Gastroesophageal sphincter (tissue), 4 donors: ENCODE data around the gene NTN3. TPM values are rescaled to one million over a fixed set of nuclear protein-coding genes. Genes with fewer than 3 reads are reported as not detected.
A peak's percentile ranks its signal among the peaks of the same experiment; 100 is the strongest.

Source experiments
- ATAC-seq: fragments of 150-250 bp; one replicate; pipeline ENCODE4 v1.9.1; 2016; ENCODE audit warnings: mild to moderate bottlenecking, moderate library complexity
- H3K27ac ChIP-seq, 4 donors: fragments of 200-600 bp; sonication (generic) in 3 of 4; 1 replicate in 3 of 4; 2 replicates in 1 of 4; pipeline ENCODE4 v1.5.1; 2016 to 2019
- H3K27me3 ChIP-seq: fragments of 200-600 bp; sonication (generic); one replicate; pipeline ENCODE4 v1.5.1; 2019
- H3K36me3 ChIP-seq, 2 donors: fragments of 200-600 bp; sonication (generic); one replicate each; pipeline ENCODE4 v1.5.1; 2019; ENCODE audit warnings: control low read depth in 1 of 2
- H3K4me1 ChIP-seq, 3 donors: fragments of 200-600 bp; sonication (generic); 1 replicate in 2 of 3; 2 replicates in 1 of 3; pipeline ENCODE4 v1.5.1; 2016 to 2019; ENCODE audit warnings: control low read depth in 2 of 3
- H3K4me3 ChIP-seq, 2 donors: fragments of 200-600 bp; sonication (generic); one replicate each; pipeline ENCODE4 v1.5.1; 2019; ENCODE audit warnings: mild to moderate bottlenecking in 1 of 2, moderate library complexity in 1 of 2
- H3K9me3 ChIP-seq, 3 donors: fragments of 200-600 bp; sonication (generic); one replicate each; pipeline ENCODE4 v1.5.1; 2017 to 2019; ENCODE audit warnings: control low read depth in 2 of 3
- EP300 ChIP-seq: sonication (generic); formaldehyde crosslinking; IDR thresholded peaks from one replicate; pipeline ENCODE4 v1.6.1; 2017; ENCODE audit warnings: antibody characterized with exemption, mild to moderate bottlenecking
- POLR2A ChIP-seq, 2 donors: fragments of 450-650 bp; IDR thresholded peaks; one replicate each; pipeline ENCODE4 v1.6.1; 2017; ENCODE audit warnings: antibody characterized with exemption in 2 of 2, mild to moderate bottlenecking in 2 of 2, moderate library complexity in 1 of 2
- POLR2AphosphoS5 ChIP-seq: sonication (generic); formaldehyde crosslinking; IDR thresholded peaks from one replicate; pipeline ENCODE4 v1.6.1; 2017; ENCODE audit warnings: antibody characterized with exemption
- WGBS, 2 donors: methylation state at CpG; one replicate each; pipeline ENCODE4 v1.1.5; 2018; ENCODE audit warnings: low coverage in 1 of 2; 5-methylcytosine and 5-hydroxymethylcytosine counted together
- total RNA-seq, 4 donors: library from RNA; depleted of rRNA; stranded (reverse); fragments of >200 nt; gene quantifications; one replicate each; pipeline ENCODE4 v1.1.0, GENCODE V29; 2016
- TF ChIP-seq, protein P1 (sequence below), 4 experiments: fragments of 200-600 bp in 2 of 4; fragments of 450-650 bp in 2 of 4; sonication (generic) in 1 of 4; IDR thresholded peaks; one replicate each; pipeline ENCODE4 v1.5.1; 2017 to 2019; ENCODE audit warnings: antibody characterized with exemption in 4 of 4, mild to moderate bottlenecking in 2 of 4, moderate library complexity in 2 of 4

Gene NTN3
- total RNA-seq, 4 donors from 2014 or later: not detected

DNA sequence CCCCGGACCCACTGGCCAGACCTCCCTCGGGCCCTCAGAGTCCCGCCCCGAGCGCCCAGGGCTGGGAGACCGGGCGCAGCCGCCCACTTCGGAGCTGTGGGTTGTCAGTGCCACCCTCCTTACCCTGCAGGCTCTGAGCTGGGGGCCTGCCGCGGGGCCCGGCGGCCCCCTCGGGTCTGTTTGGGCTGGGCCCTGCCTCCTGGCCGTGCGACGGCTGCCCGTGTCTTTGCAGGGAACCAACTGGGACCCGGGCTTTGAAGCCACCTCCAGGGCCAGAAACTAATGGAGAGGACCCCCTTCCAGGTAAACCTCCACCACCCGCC is 10.7 kb upstream of the NTN3 start:
- Histone ChIP-seq H3K27me3 (no peaks in the 10 kb centered on the region), H3K27ac (peak overlapping the region in 1 of 4 donors; percentile 56), H3K9me3 (no peaks in the 10 kb centered on the region), H3K36me3 (peaks cover 0 to 15% of the 10 kb centered on the region in 2 donors), H3K4me1 (peaks cover 0 to 18% (median 9%) of the 10 kb centered on the region in 3 donors), H3K4me3 (peak overlapping the region; percentile 39 to 59)
- WGBS, 2 donors: no CpG with 5 or more reads among the region's 20 CpGs
- TF ChIP-seq POLR2A (IDR thresholded peaks at IDR 0.05) (no peak), POLR2AphosphoS5 (no peak), EP300 (no peak)
- TF ChIP-seq, protein P1, sequence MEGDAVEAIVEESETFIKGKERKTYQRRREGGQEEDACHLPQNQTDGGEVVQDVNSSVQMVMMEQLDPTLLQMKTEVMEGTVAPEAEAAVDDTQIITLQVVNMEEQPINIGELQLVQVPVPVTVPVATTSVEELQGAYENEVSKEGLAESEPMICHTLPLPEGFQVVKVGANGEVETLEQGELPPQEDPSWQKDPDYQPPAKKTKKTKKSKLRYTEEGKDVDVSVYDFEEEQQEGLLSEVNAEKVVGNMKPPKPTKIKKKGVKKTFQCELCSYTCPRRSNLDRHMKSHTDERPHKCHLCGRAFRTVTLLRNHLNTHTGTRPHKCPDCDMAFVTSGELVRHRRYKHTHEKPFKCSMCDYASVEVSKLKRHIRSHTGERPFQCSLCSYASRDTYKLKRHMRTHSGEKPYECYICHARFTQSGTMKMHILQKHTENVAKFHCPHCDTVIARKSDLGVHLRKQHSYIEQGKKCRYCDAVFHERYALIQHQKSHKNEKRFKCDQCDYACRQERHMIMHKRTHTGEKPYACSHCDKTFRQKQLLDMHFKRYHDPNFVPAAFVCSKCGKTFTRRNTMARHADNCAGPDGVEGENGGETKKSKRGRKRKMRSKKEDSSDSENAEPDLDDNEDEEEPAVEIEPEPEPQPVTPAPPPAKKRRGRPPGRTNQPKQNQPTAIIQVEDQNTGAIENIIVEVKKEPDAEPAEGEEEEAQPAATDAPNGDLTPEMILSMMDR (IDR thresholded peaks at IDR 0.05): no peak
- no peak for ATAC-seq

DNA sequence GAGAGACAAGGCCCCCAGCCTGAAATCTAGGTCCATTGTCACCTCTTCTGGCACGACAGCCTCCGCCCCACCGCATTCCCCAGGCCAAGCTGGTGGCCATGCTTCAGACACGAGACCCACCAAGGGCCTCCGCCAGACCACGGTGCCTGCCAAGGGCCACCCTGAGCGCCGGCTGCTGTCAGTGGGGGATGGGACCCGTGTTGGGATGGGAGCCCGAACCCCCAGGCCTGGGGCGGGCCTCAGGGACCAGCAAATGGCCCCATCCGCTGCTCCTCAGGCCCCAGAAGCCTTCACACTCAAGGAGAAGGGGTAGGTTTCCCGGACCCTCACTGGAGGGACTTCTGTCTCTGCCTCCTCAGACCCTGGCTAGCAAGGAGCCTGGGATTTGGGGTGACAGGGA is 10.2 kb upstream of the NTN3 start:
- TF ChIP-seq, protein P1 (IDR thresholded peaks at IDR 0.05): no peak
- TF ChIP-seq EP300 (no peak), POLR2AphosphoS5 (no peak), POLR2A (IDR thresholded peaks at IDR 0.05) (no peak)
- WGBS, 2 donors: no CpG with 5 or more reads among the region's 13 CpGs
- no peaks in the 10 kb centered on the region for H3K9me3 ChIP-seq

DNA sequence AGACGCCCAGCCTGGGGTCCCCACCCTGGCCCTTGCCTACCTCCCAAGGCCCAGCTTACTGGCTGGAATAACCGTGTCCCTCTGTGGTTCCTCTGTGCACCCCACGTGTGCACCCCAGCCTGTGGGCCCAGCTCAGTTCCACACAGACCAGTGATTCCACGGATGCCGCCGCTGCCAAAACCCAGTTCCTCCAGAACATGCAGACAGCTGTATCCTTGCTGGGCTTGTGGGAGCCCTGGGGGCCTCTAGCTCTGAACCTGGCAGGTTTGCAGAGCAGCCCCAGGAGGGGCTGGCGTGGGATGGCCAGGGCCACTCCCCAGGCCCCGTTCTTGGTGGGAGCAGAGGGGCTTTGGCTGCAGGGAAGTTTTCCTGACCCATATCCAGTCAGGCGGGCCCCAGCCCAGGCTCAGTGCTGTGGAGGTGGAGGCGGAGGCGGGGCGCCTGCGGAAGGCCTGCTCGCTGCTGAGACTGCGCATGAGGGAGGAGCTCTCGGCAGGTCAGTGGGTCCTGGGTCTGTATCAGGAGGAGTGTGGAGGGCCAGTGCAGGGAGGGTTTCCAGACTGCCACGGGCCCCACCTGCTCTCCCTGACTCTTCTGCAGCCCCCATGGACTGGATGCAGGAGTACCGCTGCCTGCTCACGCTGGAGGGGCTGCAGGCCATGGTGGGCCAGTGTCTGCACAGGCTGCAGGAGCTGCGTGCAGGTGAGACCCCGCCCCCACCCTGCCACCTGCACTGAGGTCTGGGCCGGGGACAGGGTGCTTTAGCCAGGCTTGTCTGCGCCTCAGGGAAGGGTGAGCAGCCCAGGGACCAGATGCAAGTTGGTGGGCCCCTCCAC is 8.8 kb upstream of the NTN3 start:
- WGBS, 2 donors: no CpG with 5 or more reads among the region's 23 CpGs
- Histone ChIP-seq H3K4me3 (no peak overlapping the region), H3K4me1 (peaks cover 0 to 20% (median 9%) of the 10 kb centered on the region in 3 donors), H3K36me3 (no peaks in the 10 kb centered on the region), H3K27me3 (peaks cover 3% of the 10 kb centered on the region), H3K9me3 (no peaks in the 10 kb centered on the region), H3K27ac (no peak overlapping the region)
- TF ChIP-seq, protein P1 (IDR thresholded peaks at IDR 0.05): no peak
- TF ChIP-seq POLR2AphosphoS5 (no peak), POLR2A (IDR thresholded peaks at IDR 0.05) (no peak), EP300 (no peak)
- ATAC-seq: no peak

More for the DNA sequence above, 10.2 kb upstream of the NTN3 start:
- H3K27ac ChIP-seq: no peak overlapping the region
- no peak overlapping the region for H3K4me3 ChIP-seq
- no peaks in the 10 kb centered on the region for H3K27me3 ChIP-seq
- H3K36me3 ChIP-seq: peaks cover 0 to 12% of the 10 kb centered on the region in 2 donors
- no peak for ATAC-seq
- H3K4me1 ChIP-seq: peaks cover 0 to 18% (median 9%) of the 10 kb centered on the region in 3 donors

DNA sequence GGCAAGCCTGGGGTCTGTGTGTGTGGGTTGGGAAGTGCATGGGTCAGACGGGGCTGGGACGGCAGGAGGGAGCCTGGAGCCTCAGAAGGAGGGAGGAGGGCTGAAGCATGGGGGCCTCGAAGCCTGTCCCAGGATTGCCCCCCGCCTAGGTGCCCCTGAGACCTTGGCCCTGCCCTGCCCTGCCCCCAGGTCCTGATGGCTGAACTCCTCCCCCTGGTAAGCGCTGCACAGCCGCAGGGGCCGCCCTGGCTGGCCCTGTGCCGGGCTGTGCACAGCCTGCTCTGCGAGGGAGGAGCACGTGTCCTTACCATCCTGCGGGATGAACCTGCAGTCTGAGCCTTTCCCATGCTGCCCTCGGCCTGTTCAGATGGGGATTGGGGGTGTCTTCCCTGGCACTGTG is 6.8 kb upstream of the NTN3 start:
- no peak for ATAC-seq
- H3K4me3 ChIP-seq: no peak overlapping the region
- TF ChIP-seq POLR2AphosphoS5 (no peak), EP300 (no peak), POLR2A (IDR thresholded peaks at IDR 0.05) (no peak)
- TF ChIP-seq, protein P1 (IDR thresholded peaks at IDR 0.05): no peak
- peaks cover 0 to 34% (median 20%) of the 10 kb centered on the region in 3 donors for H3K4me1 ChIP-seq
- H3K9me3 ChIP-seq: no peaks in the 10 kb centered on the region
- peaks cover 23% of the 10 kb centered on the region for H3K27me3 ChIP-seq
- no peaks in the 10 kb centered on the region for H3K36me3 ChIP-seq
- WGBS, 2 donors: 40 to 50% methylated on average over 1 to 2 of the region's 12 CpGs
- no peak overlapping the region for H3K27ac ChIP-seq
